CD4-positive, alpha-beta T cell treated with Interleukin-6 at 100 ng/mL for 8 hours (primary cell): ENCODE data around the gene TCF23.

Experiments used
- DNase-seq: peaks from one replicate; pipeline ENCODE4 v3.0.0-alpha.2; 2020; ENCODE audit warnings: mixed read lengths, low spot score

Gene TCF23

DNA sequence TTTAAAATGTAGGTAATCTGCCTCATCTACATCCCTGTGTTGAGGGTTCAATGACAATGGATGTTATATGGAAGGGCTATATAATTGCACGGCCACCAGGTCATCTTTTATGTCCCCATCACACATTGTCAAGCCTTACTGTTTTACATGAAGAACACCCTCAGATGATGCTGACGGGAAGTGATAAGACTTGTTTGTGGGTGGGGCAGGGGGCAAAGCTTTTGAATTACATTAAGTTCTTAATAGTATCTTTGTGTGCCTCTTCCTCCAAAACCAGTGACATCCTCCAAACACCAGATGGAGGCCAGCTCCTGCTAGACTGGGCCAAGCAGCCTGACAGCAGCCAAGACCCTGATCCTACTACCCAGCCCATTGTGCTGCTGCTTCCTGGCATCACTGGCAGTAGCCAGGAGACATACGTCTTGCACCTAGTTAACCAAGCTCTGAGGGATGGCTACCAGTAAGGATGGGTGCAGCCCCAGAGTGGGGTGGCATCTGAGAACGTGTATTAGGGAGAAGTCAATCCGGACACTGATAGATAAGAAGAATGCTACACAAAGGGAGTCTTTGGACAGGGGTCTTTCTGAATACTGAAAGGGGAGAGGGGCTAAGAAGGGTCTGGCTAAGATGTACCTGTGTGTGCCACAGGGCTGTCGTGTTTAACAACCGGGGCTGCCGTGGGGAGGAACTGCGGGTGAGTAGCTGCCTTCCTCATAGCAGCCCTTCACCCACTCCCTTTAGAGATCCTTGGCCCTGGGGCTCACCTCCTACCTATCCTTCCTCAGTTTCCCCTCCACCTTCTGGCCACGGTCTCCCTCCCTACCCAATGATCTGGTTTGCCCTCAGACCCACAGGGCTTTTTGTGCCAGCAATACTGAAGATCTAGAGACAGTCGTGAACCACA is 19.9 kb upstream of the TCF23 start:
- no peak for DNase-seq

GRCh38 chr2:27130396-27130795 is 18.4 kb upstream of the TCF23 start:
- DNase-seq: no peak

GRCh38 chr2:27131429-27131828 is 17.4 kb upstream of the TCF23 start:
- no peak for DNase-seq

GRCh38 chr2:27133195-27133875 is 15.5 kb upstream of the TCF23 start:
- DNase-seq: no peak

DNA sequence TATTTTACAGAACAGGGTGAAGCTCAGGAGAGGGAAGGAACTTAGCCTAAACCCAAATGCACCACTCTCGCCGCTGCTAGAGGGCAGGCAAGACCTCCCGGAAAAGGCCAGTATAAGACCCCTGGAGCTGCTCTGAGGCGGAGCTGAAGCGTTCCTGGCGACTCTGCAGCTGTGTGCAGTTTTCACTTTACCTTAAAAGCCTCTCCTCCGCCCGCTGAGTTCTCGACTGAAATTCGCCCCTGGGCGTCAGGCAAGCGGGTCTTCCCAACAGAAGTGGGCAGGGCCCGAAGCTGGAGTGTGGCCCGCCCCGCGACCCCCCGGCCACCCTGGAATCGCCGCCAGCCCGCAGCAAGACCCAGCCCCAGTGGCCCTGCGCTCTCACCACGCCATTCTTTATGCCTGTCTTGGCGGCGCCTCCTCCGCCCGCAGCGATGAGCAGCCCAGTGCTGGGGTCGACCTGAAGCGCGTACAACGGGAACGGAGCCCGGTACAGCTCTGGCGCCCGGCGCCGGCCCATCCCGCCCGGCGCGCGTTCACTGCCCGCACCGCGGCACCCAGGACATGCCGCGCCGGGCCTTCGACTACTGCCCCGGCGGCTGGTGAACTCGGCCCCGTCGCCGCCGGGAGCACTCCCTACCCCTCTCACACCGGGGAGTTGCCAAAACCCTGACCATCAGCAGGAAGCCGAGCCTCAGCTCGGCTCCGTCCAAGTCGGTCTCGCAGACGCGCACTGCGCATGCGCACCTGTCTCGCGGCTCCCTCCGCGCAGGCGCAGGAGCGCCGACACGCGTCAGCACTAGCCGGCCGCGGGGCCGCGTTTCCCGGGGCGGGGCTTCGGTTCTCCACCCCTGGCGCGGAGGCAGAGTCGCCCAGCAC is 14.7 kb upstream of the TCF23 start, which contains the start of gene PREB:
PREB (minus strand) TSS at position 732 of the 876 bp plus-strand sequence; CDS start at position 517, 215 bp downstream.
- DNase-seq: peak; percentile 97

- DNase-seq: no peak
Observed at GRCh38 chr2:27134781-27135477, 13.9 kb upstream of the TCF23 start.

DNA sequence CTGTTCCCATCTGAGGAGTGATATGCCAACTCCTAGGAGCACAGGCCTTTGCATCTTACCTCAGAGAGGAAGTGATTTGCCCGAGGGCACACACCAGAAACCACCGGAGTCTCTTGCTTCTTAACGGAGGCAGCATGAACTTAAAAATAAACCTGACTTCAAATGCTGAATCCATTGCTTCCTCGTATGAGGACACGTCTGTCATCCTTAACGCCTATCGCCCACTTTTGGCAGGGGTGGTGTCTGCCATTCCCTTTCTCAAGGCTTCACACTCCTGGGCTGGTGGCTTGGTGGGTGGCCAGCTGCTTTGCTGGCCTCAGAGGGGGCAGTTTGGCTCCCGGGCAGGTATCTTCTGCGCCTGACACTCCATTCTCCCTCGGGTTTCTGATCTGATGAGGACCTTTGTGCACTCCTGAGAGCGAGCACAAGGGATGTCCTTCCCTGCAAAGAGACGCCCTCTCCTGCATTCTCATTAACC is 13.3 kb upstream of the TCF23 start:
- no peak for DNase-seq

DNA sequence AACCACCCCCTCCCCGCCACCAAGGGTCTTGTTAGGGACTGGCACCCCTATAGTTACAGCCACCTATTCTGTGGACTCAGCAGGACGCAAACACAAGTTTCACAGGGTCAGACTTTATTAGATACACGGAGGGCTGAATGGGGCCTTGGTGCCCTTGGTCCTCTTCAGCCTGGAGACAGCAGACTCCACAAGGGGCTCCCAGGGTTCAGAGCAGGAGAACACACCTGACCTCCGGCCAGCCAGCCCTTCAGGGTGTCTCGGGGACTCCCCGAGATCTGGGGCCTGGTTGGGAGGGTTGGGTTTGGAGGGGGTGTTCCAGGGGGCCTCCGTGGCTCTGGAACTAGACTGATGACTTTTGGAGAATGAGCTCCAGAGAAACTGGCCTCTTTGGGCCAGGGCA is 12.1 kb upstream of the TCF23 start:
- DNase-seq: no peak

- DNase-seq: no peak
Observed at GRCh38 chr2:27137322-27137935, 11.4 kb upstream of the TCF23 start.

DNA sequence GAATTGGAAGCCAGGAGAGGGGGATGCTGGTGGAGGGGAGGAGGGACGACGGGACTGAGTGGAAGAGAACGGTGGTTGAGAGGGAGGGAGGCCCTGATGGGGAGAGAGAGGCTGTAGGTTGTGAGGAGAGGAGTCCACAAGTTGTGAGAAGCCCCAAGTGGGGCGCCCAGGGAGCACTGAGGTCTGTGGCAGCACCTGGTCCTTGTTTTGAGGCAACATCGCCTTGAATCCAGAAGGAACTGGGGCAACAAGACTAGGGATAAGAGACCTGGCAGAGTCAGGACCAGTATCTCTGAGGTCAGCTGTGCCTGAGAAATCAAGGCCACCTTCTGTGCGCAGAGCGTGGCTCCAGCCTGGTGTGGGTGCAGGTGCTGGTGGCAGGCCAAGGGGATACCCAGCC is 10.7 kb upstream of the TCF23 start:
- no peak for DNase-seq

- DNase-seq: no peak
Observed at GRCh38 chr2:27139310-27139709, 9.5 kb upstream of the TCF23 start, which contains the start of gene PRR30. Gene PRR30, minus strand, starts transcription at chr2:27139410. Its CDS starts 1,081 bp downstream, at chr2:27138329.

DNA sequence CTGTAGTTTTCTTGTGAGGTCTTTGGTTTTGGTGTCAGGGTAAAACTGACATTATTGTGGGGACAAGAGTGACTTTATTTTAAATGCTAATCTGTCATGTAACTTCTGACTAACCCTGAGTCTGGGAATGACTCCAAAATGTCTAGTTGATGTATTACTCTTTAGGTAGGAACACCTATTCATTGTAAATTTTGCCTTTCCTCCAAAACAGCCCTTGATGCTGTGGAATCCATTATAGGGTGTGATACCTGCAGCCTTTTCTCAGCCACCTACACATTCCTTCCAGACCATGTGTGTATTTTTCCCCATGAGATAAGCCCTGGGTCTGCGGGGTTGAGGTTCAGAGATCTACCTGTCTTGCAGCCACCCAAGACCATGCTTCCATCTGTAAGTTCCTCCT is 5.5 kb upstream of the TCF23 start:
- DNase-seq: no peak

DNA sequence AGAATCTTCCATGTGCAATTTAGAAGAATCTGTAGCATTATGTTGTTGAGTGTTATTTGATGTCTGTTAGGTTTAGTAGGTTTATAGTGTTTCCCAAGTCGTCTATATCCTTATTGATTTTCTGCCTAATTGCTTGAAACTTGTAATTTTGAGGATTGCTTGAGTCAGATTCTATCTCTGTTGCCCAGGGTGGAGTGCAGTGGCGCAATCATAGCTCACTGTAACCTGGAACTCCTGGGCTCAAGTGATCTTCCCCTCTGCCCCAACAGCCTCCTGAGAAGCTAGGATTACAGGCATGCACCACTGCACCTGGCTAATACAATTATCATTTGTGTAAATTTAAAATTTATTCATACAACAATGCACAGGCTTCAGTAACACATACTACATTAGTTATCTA is 3.1 kb upstream of the TCF23 start:
- no peak for DNase-seq

DNA sequence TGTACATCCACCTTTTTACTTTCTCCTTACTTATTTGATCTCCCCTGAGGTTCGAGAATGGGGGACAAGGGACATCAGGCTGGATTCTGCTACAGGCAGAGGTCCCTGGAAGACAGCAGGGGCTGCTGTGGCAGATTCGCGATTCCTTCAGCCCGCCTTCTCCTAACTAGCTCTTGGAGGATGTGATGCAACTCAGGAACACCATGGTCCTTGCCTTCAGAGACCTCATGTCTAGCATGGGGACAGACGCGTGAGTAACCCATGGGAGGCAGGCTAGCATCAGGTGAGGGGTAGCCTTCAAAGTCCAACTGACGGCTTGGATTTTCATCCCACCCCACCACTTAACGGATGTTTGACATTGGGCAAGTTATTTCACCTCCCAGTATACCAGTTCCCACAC is 869 bp upstream of the TCF23 start:
- no peak for DNase-seq

DNA sequence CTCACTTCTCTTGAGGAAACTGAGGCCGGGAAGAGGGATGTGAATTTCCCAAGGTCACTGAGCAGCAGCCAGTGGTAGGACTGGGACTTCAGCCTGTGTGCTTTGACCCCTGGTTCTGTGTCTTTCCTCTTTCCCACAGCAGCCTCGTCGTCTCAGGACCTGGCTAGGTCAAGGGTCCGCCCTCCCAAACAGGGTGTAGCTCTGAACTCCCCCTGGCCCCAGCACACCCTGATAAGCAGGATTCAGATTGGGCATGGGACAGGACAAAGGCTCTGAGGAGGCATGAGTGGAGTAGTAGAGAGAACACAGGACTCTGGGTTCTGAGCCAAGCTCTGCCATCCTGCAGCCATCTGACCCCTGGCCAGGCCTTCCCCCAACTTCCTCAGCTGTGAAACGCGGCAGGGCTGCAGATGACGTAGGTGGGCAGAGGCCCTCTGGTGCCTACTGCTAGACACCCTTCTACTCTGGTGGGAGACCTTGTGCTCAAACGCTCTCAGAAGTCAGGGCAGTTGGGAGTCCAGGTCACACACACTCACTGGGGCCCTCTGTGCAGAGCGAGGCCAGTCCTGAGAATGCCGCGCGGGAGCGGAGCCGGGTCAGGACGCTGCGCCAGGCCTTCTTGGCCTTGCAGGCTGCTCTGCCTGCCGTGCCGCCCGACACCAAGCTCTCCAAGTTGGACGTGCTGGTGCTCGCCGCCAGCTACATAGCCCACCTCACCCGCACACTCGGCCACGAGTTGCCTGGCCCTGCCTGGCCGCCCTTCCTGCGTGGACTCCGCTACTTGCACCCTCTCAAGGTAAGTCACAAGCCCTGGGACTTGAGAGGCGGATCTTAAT is 984 bp downstream of the TCF23 start:
- no peak for DNase-seq

DNA sequence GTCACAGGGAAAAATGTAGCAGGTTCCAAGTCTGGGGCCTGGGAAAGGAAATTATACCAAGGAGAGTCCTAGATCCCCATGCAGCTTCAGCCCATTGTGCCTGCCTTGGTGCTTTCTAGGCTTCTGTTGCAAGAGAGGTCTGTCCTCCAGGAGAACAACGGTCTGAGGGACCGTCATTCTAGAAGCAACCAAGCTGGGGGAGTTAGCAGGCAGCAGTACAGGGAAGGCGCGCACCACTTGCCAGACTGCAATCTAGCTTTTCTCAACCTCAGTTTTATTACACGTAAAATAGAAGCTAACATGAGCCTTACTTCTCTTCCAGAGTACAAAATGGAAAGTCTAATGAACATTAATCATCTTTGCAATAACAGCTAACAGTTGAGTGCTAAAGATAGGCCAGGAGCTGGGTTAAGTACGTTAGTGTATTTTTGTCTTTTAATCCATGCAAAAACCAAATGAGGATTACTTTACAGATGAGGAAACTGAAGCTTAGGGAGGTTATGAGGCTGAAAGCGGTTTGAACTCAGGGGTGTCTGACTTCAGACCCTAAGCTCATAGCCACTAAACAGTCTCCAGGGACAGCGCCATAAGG is 1.9 kb downstream of the TCF23 start:
- DNase-seq: no peak

DNA sequence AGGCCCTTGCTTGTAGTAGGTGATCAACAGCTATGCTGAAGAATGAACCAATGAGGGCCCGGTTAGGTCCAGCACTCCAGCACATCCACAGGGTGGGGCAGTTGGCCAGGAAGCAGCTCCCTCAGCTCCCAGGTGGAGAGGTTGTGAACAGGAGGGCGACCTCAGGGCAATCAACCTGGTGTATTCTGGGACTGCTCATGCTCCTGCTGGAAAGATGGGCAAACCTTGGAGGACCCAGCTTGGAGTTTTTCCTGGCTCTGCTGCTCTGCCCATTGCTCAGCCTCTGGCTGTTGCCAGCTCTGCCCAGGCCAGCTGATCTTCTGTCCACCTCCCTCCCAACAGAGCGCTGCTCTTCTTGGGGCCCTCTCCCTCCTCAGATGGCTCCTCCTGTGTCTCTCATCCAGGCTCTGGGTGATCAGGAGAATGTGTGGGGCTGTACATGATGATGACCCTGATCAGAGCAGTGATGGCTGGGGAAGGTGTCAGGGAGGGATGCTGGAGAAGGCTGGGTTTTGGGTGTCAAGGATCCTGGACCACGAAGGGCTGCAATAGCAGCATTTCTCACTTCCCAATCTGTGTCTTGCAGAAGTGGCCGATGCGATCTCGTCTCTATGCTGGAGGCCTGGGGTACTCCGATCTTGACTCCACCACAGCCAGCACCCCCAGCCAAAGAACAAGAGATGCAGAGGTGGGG is 3.4 kb downstream of the TCF23 start:
- DNase-seq: no peak

DNA sequence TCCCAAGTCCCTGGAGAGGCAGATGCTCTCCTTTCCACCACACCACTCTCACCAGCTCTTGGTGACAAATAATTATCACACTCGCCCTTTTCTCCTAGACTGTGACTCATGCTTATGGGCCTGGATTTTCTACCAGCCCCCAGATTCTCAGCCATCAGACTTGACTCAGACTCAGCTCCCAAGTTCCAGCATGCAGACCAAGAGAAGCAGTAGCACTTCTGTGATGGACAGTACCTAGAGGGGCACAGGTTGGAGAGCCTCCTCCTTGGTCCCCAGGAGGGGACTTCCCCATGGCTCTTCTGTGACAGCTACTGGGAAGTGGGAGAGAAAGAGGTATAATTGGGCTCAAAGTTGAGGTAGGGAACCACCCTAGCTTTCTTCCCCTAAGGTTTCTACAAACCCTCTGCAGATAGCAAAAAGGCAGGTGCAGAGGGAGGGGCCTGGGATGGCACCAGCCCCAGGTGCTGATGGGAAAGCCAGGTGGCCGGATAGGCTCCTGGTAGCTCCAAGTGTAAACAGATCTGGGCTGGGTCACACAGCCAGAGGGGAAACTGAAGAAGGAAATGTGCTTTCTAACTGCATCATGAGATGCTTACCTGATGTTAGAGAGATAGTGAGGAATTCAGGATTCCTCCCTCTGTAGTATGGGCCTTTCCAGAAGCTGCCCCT is 4.1 kb downstream of the TCF23 start:
- no peak for DNase-seq

DNA sequence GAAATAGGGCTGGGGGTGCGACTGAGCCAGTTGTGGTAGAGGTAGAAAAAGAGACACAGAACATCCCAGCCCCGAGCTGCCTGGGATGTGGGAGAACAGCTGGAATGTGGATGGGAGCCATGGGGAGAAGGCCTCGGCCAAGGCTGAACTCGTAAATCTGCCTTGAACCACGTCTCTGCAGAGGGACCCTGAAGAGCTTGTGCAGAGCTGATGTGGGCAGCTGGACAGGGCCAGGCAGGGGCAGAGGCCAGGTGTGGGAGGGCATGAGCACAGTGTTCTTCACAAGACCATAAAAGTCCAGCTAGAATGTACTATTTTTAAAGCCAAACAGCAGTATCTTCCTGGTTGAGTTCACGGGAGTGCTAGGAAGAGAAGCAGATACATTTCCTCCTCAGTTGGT is 5.7 kb downstream of the TCF23 start:
- DNase-seq: no peak
